ENCODE measurements around the gene ITPA. TPM values are rescaled to one million over a fixed set of nuclear protein-coding genes. Genes with fewer than 3 reads are reported as not detected.

ITPA gene
- total and polyA plus RNA-seq, 2 of the 8 experiments (the other 6 are each of a cell fraction or from before 2014, with no cell fraction given): 88.2 to 94.0 TPM

GRCh38 chr20:3168829-3169590 lies 40.3 kb upstream of the ITPA start (continued):
- TF ChIP-seq CHD7 (IDR thresholded peaks at IDR 0.05; ENCODE audit: insufficient replicate concordance, low read length) (no peak), CBX5 (IDR thresholded peaks at IDR 0.05; ENCODE audit: low read depth, low read length) (no peak), ATF2 (IDR thresholded peaks at IDR 0.05; ENCODE audit: low read length) (no peak), RNF2 (IDR thresholded peaks at IDR 0.05; ENCODE audit: borderline replicate concordance, low read depth, low read length, missing control alignments, poor library complexity, severe bottlenecking) (no peak), SIX5 (IDR thresholded peaks at IDR 0.05; ENCODE audit: low read depth, low read length) (no peak), YY1 (IDR thresholded peaks at IDR 0.05; ENCODE audit: low read depth, low read length) (no peak), SIN3A (conservative IDR thresholded peaks at IDR 0.05 in 1 of 2, IDR thresholded peaks at IDR 0.05 in 1 of 2; ENCODE audit: low read depth in 1 of 2, low read length in 2 of 2) (no peak)
